ENCODE measurements around the gene SGTA. TPM values are rescaled to one million over a fixed set of nuclear protein-coding genes. Genes with fewer than 3 reads are reported as not detected.
"Not testable (repeated sequence)": the region's sequence is repeated elsewhere in the genome, so short reads cannot be mapped to it uniquely, and the experiment has no call there.

SGTA gene
- total RNA-seq, 1 experiment from 2014 or later, result 109 TPM

DNA sequence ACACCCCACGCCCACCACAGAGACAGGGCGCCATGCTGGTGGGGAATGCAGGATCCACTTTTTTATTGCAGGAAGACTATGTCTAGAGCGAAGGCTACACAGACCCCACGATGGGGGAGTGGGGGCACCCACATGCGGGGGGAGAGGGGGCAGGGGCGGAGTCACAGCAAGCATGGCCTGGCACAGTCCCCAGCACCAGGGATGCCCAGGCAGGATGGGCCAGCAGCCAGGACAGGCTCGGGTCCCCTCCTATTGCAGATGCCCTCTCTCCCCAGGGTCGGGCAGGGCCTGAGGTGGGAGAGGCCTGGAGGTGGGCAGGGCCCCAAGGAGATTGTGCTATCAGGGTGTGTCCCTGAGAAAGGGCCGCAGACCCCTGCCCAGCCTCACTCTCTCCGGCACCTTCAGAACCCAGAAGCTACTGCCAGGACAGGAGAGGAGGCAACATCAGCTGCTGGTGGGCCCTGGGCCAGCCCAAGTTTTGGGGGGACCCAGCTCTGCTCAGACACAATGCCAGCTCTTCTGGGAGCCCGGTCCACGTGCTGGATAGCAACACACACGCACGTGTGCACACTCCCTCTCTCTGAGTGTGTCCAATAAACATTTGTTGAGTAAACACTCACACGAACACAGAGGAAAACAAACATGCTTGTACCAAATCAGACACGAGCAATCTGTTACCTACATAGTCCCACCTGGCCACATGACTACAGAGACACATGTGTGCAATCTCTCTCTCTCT, 68.4 kb downstream of the SGTA start:
- H2AFZ ChIP-seq (ENCODE audit: low read depth, low read length, poor library complexity, severe bottlenecking), result no peak overlapping the region
- BruUV-seq (replicated peaks), result no TSS peak
- no peaks in the 10 kb centered on the region for H3K9me2 ChIP-seq (ENCODE audit: insufficient read depth)
- no peak overlapping the region for H3K27ac ChIP-seq (ENCODE audit: low read depth, low read length)
- TF ChIP-seq, protein P1, sequence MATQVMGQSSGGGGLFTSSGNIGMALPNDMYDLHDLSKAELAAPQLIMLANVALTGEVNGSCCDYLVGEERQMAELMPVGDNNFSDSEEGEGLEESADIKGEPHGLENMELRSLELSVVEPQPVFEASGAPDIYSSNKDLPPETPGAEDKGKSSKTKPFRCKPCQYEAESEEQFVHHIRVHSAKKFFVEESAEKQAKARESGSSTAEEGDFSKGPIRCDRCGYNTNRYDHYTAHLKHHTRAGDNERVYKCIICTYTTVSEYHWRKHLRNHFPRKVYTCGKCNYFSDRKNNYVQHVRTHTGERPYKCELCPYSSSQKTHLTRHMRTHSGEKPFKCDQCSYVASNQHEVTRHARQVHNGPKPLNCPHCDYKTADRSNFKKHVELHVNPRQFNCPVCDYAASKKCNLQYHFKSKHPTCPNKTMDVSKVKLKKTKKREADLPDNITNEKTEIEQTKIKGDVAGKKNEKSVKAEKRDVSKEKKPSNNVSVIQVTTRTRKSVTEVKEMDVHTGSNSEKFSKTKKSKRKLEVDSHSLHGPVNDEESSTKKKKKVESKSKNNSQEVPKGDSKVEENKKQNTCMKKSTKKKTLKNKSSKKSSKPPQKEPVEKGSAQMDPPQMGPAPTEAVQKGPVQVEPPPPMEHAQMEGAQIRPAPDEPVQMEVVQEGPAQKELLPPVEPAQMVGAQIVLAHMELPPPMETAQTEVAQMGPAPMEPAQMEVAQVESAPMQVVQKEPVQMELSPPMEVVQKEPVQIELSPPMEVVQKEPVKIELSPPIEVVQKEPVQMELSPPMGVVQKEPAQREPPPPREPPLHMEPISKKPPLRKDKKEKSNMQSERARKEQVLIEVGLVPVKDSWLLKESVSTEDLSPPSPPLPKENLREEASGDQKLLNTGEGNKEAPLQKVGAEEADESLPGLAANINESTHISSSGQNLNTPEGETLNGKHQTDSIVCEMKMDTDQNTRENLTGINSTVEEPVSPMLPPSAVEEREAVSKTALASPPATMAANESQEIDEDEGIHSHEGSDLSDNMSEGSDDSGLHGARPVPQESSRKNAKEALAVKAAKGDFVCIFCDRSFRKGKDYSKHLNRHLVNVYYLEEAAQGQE (IDR thresholded peaks at IDR 0.05; ENCODE audit: low read depth), result no peak
- TF ChIP-seq SP1 (IDR thresholded peaks at IDR 0.05; ENCODE audit: low read depth), result no peak
- TF ChIP-seq, protein P2, sequence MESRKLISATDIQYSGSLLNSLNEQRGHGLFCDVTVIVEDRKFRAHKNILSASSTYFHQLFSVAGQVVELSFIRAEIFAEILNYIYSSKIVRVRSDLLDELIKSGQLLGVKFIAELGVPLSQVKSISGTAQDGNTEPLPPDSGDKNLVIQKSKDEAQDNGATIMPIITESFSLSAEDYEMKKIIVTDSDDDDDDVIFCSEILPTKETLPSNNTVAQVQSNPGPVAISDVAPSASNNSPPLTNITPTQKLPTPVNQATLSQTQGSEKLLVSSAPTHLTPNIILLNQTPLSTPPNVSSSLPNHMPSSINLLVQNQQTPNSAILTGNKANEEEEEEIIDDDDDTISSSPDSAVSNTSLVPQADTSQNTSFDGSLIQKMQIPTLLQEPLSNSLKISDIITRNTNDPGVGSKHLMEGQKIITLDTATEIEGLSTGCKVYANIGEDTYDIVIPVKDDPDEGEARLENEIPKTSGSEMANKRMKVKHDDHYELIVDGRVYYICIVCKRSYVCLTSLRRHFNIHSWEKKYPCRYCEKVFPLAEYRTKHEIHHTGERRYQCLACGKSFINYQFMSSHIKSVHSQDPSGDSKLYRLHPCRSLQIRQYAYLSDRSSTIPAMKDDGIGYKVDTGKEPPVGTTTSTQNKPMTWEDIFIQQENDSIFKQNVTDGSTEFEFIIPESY (IDR thresholded peaks at IDR 0.05; ENCODE audit: extremely low read depth, insufficient replicate concordance, low read length), result no peak
- TF ChIP-seq RAD21 (IDR thresholded peaks at IDR 0.05; ENCODE audit: low read depth), result no peak
- TF ChIP-seq YY1 (IDR thresholded peaks at IDR 0.05; ENCODE audit: extremely low read depth, insufficient replicate concordance, low read depth, low read length), result no peak
- TF ChIP-seq POLR2A (IDR thresholded peaks at IDR 0.05; ENCODE audit: borderline replicate concordance, extremely low read depth, insufficient read depth, insufficient read length), result no peak
- TF ChIP-seq CEBPB (IDR thresholded peaks at IDR 0.05; ENCODE audit: low read depth), result no peak
- TF ChIP-seq EZH2 (IDR thresholded peaks at IDR 0.05), result no peak
- TF ChIP-seq, protein P3, sequence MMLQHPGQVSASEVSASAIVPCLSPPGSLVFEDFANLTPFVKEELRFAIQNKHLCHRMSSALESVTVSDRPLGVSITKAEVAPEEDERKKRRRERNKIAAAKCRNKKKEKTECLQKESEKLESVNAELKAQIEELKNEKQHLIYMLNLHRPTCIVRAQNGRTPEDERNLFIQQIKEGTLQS (IDR thresholded peaks at IDR 0.05), result no peak
- peaks cover under 1% of the 10 kb centered on the region; the same call in 1 of the 2 replicates for H3K79me2 ChIP-seq (ENCODE audit: insufficient read depth, low read length)
- H3K4me2 ChIP-seq (ENCODE audit: low read length), result no peak overlapping the region
- H3K4me1 ChIP-seq (ENCODE audit: control insufficient read depth in 1 of 2, insufficient read depth in 2 of 2, low read length in 2 of 2), result peaks cover 0 to 2% of the 10 kb centered on the region in 2 experiments; a peak in 1 of 4 replicates
- no peak for DNase-seq (ENCODE audit: low read depth, low spot score)
- no peaks in the 10 kb centered on the region for H3K27me3 ChIP-seq (ENCODE audit: insufficient read depth, low read length)
- no peak overlapping the region for H3K9ac ChIP-seq (ENCODE audit: low read length)
- H4K20me1 ChIP-seq (ENCODE audit: insufficient read depth), result no peaks in the 10 kb centered on the region
- intact Hi-C loops (cut with micrococcal nuclease), result no loop called here
- H3K4me3 ChIP-seq (replicated peaks in 1 of 2; ENCODE audit: low read depth in 1 of 2, low read length in 2 of 2), result no peak overlapping the region
- ChIA-PET POLR2A (no interaction called here), RAD21 (ENCODE audit: low non-redundant PET in 1 of 2, low total read pairs in 2 of 2, uncharacterized antibody in 2 of 2, unreplicated experiment in 2 of 2) (no interaction called here), CTCF (no interaction called here)
- no peak for ATAC-seq
- H3K9me3 ChIP-seq (ENCODE audit: control insufficient read depth in 1 of 2, insufficient read depth in 1 of 2, low read depth in 1 of 2, low read length in 2 of 2), result peaks cover 10 to 11% of the 10 kb centered on the region in 2 experiments; a peak in 3 of 4 replicates
- peaks cover 0 to 5% of the 10 kb centered on the region in 2 experiments; a peak in 2 of 4 replicates for H3K36me3 ChIP-seq (ENCODE audit: control insufficient read depth in 1 of 2, insufficient read depth in 2 of 2, low read length in 2 of 2)

DNA sequence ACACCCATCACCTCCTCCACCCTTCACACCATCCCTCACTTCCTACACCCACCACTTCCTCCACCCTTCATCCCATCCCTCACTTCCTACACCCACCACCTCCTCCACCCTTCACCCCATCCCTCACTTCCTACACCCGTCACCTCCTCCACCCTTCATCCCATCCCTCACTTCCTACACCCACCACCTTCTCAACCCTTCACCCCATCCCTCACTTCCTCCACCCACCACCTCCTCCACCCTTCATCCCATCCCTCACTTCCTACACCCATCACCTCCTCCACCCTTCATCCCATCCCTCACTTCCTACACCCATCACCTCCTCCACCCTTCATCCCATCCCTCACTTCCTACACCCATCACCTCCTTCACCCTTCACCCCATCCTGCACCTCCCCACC, 69.0 kb downstream of the SGTA start:
- H3K79me2 ChIP-seq (ENCODE audit: insufficient read depth, low read length); H3K4me2 ChIP-seq (ENCODE audit: low read length); BruUV-seq (replicated peaks); H3K27ac ChIP-seq (ENCODE audit: low read depth, low read length); H3K9ac ChIP-seq (ENCODE audit: low read length); ATAC-seq; RAD21 ChIA-PET (ENCODE audit: low non-redundant PET in 1 of 2, low total read pairs in 2 of 2, uncharacterized antibody in 2 of 2, unreplicated experiment in 2 of 2); H3K36me3 ChIP-seq (ENCODE audit: control insufficient read depth in 1 of 2, insufficient read depth in 2 of 2, low read length in 2 of 2); H2AFZ ChIP-seq (ENCODE audit: low read depth, low read length, poor library complexity, severe bottlenecking); H3K4me3 ChIP-seq (replicated peaks in 1 of 2; ENCODE audit: low read depth in 1 of 2, low read length in 2 of 2); H3K4me1 ChIP-seq (ENCODE audit: control insufficient read depth in 1 of 2, insufficient read depth in 2 of 2, low read length in 2 of 2); CTCF ChIA-PET; H3K27me3 ChIP-seq (ENCODE audit: insufficient read depth, low read length); DNase-seq (ENCODE audit: low read depth, low spot score); POLR2A ChIA-PET; intact Hi-C loops (cut with micrococcal nuclease); H4K20me1 ChIP-seq (ENCODE audit: insufficient read depth); H3K9me2 ChIP-seq (ENCODE audit: insufficient read depth): not testable (repeated sequence)
- peaks cover 10 to 11% of the 10 kb centered on the region in 2 experiments; a peak in 3 of 4 replicates for H3K9me3 ChIP-seq (ENCODE audit: control insufficient read depth in 1 of 2, insufficient read depth in 1 of 2, low read depth in 1 of 2, low read length in 2 of 2)

Data from HCT116 (cell line).